HL-60 (cell line): ENCODE measurements around the gene USB1.

Experiments used
- GABPA ChIP-seq: IDR thresholded peaks from 2 replicates; pipeline ENCODE4 v1.6.1; 2012; ENCODE audit warnings: low read depth
- TF ChIP-seq, protein P1 (sequence below): IDR thresholded peaks from one replicate; pipeline ENCODE4 v1.5.1; 2011; ENCODE audit warnings: low read length, control low read depth, inconsistent platforms; ENCODE audit not compliant: insufficient read depth

DNA sequence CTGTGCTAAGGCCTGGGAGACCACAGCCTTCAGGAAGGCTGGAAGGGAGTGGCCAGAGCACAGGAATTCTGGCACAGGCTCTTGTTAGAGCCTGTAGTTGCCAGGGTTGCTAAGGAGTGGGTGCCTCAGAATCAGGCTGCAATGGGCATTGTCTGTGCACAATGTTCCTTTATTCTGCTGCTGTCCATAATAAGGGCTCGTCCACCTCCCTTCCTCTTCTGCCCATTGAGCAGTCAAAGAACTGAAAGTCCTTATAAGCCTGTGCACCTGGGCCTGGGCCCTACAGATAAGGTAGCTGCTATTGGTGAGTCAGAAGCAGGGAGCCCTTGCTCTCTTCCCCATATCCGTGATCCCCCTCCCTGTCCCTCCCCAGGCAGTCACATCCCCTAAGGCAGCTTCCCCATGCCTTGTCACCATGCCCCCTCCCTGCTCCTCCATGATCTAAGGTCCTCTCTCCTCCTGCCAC, 24.8 kb upstream of the USB1 start:
- TF ChIP-seq, protein P1, sequence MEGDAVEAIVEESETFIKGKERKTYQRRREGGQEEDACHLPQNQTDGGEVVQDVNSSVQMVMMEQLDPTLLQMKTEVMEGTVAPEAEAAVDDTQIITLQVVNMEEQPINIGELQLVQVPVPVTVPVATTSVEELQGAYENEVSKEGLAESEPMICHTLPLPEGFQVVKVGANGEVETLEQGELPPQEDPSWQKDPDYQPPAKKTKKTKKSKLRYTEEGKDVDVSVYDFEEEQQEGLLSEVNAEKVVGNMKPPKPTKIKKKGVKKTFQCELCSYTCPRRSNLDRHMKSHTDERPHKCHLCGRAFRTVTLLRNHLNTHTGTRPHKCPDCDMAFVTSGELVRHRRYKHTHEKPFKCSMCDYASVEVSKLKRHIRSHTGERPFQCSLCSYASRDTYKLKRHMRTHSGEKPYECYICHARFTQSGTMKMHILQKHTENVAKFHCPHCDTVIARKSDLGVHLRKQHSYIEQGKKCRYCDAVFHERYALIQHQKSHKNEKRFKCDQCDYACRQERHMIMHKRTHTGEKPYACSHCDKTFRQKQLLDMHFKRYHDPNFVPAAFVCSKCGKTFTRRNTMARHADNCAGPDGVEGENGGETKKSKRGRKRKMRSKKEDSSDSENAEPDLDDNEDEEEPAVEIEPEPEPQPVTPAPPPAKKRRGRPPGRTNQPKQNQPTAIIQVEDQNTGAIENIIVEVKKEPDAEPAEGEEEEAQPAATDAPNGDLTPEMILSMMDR: no peak
- TF ChIP-seq GABPA: no peak
